ENCODE results near the gene TENT4B. TPM values are rescaled to one million over a fixed set of nuclear protein-coding genes. Genes with fewer than 3 reads are reported as not detected.
A peak's percentile ranks its signal among the peaks of the same experiment; 100 is the strongest.

Gene TENT4B
- total and polyA plus RNA-seq, 4 donors, result 4.3 to 16.3 (median 8.4) TPM

GRCh38 chr16:50173316-50173715 lies 20.2 kb downstream of the TENT4B start:
- Histone ChIP-seq H3K27ac (ENCODE audit: low read depth in 1 of 2, low read length in 1 of 2) (no peak overlapping the region), H3K4me1 (ENCODE audit: control insufficient read depth in 5 of 5, insufficient read depth in 5 of 5, low read length in 5 of 5) (peaks cover 0 to 6% (median 4%) of the 10 kb centered on the region in 5 donors), H3K4me3 (no peak overlapping the region), H3K27me3 (ENCODE audit: control insufficient read depth in 3 of 3, insufficient read depth in 3 of 3, low read length in 2 of 3) (no peaks in the 10 kb centered on the region), H3K9ac (ENCODE audit: insufficient read depth in 1 of 2, low read length in 2 of 2) (no peak overlapping the region), H3K9me3 (ENCODE audit: control insufficient read depth in 4 of 4, insufficient read depth in 3 of 4, low read length in 3 of 4) (no peaks in the 10 kb centered on the region), H3K36me3 (ENCODE audit: control insufficient read depth in 4 of 4, insufficient read depth in 4 of 4, low read length in 4 of 4) (peaks cover 0 to 1% (median 0%) of the 10 kb centered on the region in 4 donors)
- 55 to 69% methylated on average over 5 of the region's 5 CpGs for WGBS, 2 donors
- no peak for ATAC-seq (ENCODE audit: insufficient read depth, low FRiP score)
- TF ChIP-seq CTCF (IDR thresholded peaks at IDR 0.05; ENCODE audit: control extremely low read depth, extremely low read depth), result no peak
- no peak for DNase-seq

GRCh38 chr16:50178491-50178941 lies 25.4 kb downstream of the TENT4B start:
- DNase-seq (no peak), ATAC-seq (ENCODE audit: insufficient read depth, low FRiP score) (no peak)
- H3K9ac ChIP-seq (ENCODE audit: insufficient read depth in 1 of 2, low read length in 2 of 2), result no peak overlapping the region
- H3K4me3 ChIP-seq, result no peak overlapping the region
- peaks cover 0 to 12% (median 0%) of the 10 kb centered on the region in 5 donors for H3K4me1 ChIP-seq (ENCODE audit: control insufficient read depth in 5 of 5, insufficient read depth in 5 of 5, low read length in 5 of 5)
- H3K27me3 ChIP-seq (ENCODE audit: control insufficient read depth in 3 of 3, insufficient read depth in 3 of 3, low read length in 2 of 3), result no peaks in the 10 kb centered on the region
- WGBS, 2 donors, result 70 to 84% methylated on average over 1 of the region's 1 CpG
- no peaks in the 10 kb centered on the region for H3K9me3 ChIP-seq (ENCODE audit: control insufficient read depth in 4 of 4, insufficient read depth in 3 of 4, low read length in 3 of 4)
- no peak for TF ChIP-seq CTCF (IDR thresholded peaks at IDR 0.05; ENCODE audit: control extremely low read depth, extremely low read depth)
- no peak overlapping the region for H3K27ac ChIP-seq (ENCODE audit: low read depth in 1 of 2, low read length in 1 of 2)
- H3K36me3 ChIP-seq (ENCODE audit: control insufficient read depth in 4 of 4, insufficient read depth in 4 of 4, low read length in 4 of 4), result no peaks in the 10 kb centered on the region

- DNase-seq, result peak in 2 of 3 donors; percentile 50 to 55
- ATAC-seq (ENCODE audit: insufficient read depth, low FRiP score), result no peak
- Histone ChIP-seq H3K4me1 (ENCODE audit: control insufficient read depth in 5 of 5, insufficient read depth in 5 of 5, low read length in 5 of 5) (peaks cover 0 to 17% (median 5%) of the 10 kb centered on the region in 5 donors), H3K36me3 (ENCODE audit: control insufficient read depth in 4 of 4, insufficient read depth in 4 of 4, low read length in 4 of 4) (no peaks in the 10 kb centered on the region), H3K4me3 (no peak overlapping the region), H3K9ac (ENCODE audit: insufficient read depth in 1 of 2, low read length in 2 of 2) (no peak overlapping the region), H3K9me3 (ENCODE audit: control insufficient read depth in 4 of 4, insufficient read depth in 3 of 4, low read length in 3 of 4) (no peaks in the 10 kb centered on the region), H3K27ac (ENCODE audit: low read depth in 1 of 2, low read length in 1 of 2) (no peak overlapping the region), H3K27me3 (ENCODE audit: control insufficient read depth in 3 of 3, insufficient read depth in 3 of 3, low read length in 2 of 3) (no peaks in the 10 kb centered on the region)
- TF ChIP-seq CTCF (IDR thresholded peaks at IDR 0.05; ENCODE audit: control extremely low read depth, extremely low read depth), result no peak
Measured at GRCh38 chr16:50182441-50182840, 29.3 kb downstream of the TENT4B start.

- DNase-seq (no peak), ATAC-seq (ENCODE audit: insufficient read depth, low FRiP score) (peak; percentile 6)
- TF ChIP-seq CTCF (IDR thresholded peaks at IDR 0.05; ENCODE audit: control extremely low read depth, extremely low read depth), result no peak
- Histone ChIP-seq H3K27me3 (ENCODE audit: control insufficient read depth in 3 of 3, insufficient read depth in 3 of 3, low read length in 2 of 3) (no peaks in the 10 kb centered on the region), H3K4me1 (ENCODE audit: control insufficient read depth in 5 of 5, insufficient read depth in 5 of 5, low read length in 5 of 5) (peaks cover 0 to 17% (median 5%) of the 10 kb centered on the region in 5 donors), H3K36me3 (ENCODE audit: control insufficient read depth in 4 of 4, insufficient read depth in 4 of 4, low read length in 4 of 4) (no peaks in the 10 kb centered on the region), H3K27ac (ENCODE audit: low read depth in 1 of 2, low read length in 1 of 2) (no peak overlapping the region), H3K4me3 (no peak overlapping the region), H3K9me3 (ENCODE audit: control insufficient read depth in 4 of 4, insufficient read depth in 3 of 4, low read length in 3 of 4) (no peaks in the 10 kb centered on the region), H3K9ac (ENCODE audit: insufficient read depth in 1 of 2, low read length in 2 of 2) (no peak overlapping the region)
- 70 to 86% methylated on average over 4 of the region's 4 CpGs for WGBS, 2 donors
Measured at GRCh38 chr16:50183316-50183715, 30.2 kb downstream of the TENT4B start.

Measured in lung (tissue), 12 donors.